GM19043 (cell line): ENCODE measurements around the gene LYPD1.

ENCODE experiments used
- ATAC-seq: cut with Tn5 transposase; IDR thresholded peaks from one replicate; pipeline ENCODE4 v1.9.1; 2021; ENCODE audit warnings: low read depth; ENCODE audit not compliant: unreplicated experiment

LYPD1 gene

DNA sequence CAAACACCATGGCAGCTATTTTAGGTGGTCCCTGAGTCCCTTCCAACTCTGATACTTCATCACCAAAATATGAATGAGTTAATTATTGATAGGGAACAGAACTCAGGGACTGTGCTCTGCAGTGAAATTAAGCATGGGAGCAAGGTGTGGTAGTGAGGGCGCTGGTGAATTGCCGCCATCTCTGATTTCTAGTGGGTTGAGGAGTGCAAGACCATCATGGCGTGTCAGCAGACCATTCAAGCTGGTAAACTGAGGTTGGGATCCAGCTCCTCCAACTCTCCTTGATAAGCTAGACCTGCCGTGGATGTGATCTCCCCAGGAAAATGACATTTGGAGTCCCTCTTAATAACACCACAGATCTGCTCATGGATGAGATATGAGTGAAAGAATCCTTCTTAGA lies 70.4 kb downstream of the LYPD1 start:
- ATAC-seq: no peak

DNA sequence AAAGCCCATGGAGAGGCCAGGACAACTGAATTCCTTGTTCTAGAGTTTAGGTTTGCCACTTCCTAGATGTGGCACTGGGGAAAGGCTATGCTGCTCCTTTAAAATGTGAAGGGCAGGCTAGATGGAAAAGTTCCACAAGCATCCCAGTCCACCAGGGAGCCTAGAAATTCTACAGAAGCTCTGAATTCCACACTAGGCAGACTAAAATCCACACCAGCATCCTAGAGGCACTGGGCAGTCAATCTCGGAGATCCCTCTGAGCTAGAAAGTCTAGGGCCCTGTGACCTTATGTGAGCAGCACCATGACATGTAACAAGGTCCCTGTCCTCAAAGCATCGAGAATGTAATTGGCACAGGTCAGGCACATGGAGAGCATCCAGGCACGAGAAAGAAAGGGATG lies 71.5 kb downstream of the LYPD1 start:
- no peak for ATAC-seq

DNA sequence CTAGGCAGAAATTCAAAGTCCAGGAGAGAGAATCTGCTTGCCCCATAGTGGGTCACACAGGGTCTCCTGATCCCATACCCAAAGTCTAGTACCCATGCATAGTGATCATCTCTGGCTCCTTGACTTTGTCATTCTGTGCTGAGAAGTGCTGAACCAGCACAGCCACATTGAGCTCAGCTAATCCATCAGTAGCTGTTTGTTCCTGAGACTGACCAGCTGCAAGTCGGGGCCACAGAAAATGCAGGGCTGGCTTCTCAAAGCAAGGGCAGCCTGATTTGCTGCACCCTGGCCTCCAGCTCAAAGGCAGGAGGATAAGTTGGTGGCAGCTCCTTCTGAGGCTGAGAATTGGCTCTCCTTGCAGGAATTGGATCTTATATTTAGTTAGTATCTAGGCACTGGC lies 72.2 kb downstream of the LYPD1 start:
- ATAC-seq: no peak

DNA sequence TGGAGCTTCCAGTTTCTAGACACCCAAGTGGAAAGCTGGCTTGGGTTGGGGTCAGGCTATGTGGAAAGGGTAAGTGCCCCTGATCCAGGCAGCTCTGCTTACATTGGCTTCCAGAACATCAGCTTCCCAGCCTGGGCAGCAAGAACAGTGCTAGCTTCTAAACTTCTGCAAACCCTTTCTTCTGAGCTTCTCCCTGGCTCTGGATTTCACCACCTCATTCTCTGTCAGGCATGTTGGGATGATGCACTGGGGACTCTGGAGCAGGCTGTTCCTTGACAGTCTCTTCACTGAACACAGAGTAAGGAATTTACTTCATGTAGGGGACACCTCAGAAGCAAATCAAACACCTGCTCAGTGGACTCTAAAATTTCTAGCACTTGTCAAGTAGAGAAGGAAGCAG lies 72.8 kb downstream of the LYPD1 start:
- no peak for ATAC-seq

DNA sequence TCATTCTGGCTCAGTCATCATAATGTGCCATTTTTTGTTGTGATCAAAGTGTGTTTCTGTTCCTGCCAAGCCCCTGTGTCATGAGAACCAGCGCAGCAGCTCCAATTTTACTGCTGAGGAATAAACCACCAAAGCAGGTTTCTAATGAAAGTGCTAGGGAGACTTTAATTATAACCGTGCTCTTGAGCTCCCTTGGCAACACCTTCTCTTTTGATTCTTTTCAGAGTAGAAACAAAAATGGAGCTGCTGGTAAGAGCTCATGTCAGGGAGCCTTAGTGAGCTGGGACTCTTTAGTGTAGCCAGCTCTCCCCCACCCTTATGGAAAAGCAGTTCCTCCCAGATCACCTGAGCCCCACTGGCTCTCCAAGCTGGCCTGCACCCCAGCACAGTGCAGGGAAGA lies 74.3 kb downstream of the LYPD1 start:
- no peak for ATAC-seq

DNA sequence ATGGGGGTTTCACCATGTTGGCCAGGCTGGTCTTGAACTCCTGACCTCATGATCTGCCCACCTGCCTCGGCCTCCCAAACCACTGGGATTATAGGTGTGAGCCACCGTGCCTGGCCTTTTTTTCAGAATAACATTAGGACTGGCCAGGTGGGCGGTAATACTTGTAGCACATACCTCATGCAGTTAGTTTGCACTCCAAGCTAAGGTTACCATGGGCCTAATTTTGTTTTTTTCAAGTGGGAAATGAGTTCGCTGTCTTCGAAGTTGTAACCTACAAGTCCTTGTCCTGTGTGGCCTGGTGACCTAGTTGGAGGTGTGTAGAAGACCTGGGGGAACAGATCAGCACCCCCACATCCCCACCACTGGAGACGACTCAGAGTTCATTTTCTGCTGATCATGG lies 74.8 kb downstream of the LYPD1 start:
- no peak for ATAC-seq
